ENCODE data around the gene ELFN1.

- TF ChIP-seq CTCF (IDR thresholded peaks at IDR 0.05; ENCODE audit: borderline replicate concordance, extremely low read depth, low read length, poor library complexity, severe bottlenecking) (no peak), EZH2 (IDR thresholded peaks at IDR 0.05; ENCODE audit: borderline replicate concordance, low read depth, low read length, severe bottlenecking) (no peak)
These were observed 84.3 kb downstream of the ELFN1 start for GRCh38 chr7:1754345-1754908.

All from DND-41 (cell line).